ENCODE measurements around the gene ARHGEF4. TPM values are rescaled to one million over a fixed set of nuclear protein-coding genes. Genes with fewer than 3 reads are reported as not detected.

ARHGEF4 gene
- total and polyA plus RNA-seq, 2 donors from 2014 or later, result 0.90 to 0.94 TPM

DNA sequence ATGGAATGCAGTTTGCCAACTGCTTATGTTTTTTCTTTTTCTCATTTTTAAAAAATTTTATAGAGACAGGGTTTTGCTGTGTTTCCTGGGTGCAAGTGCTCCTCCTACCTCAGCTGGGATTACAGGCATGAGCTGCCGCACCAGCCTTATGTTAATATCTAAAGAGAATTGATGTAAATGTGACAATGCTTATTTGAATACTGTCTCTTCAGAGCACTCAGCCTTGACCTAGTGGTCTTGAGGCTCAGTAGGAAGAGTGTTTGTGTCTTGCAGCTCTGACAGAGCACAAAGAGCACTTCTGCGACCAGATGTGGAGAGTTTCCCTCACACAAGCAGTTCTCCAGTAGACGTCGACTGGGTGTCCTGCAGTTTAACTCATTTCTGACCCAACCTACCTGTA, 55.3 kb downstream of the ARHGEF4 start:
- H3K4me1 ChIP-seq (ENCODE audit: control insufficient read depth in 2 of 3, insufficient read depth in 2 of 3, low read depth in 1 of 3, low read length in 3 of 3), result no peaks in the 10 kb centered on the region
- no peaks in the 10 kb centered on the region for H3K36me3 ChIP-seq (ENCODE audit: control insufficient read depth in 2 of 3, insufficient read depth in 3 of 3, low read length in 3 of 3)
- no peak overlapping the region for H3K4me3 ChIP-seq (ENCODE audit: low read length in 3 of 3)
- intact Hi-C loops (cut with DNase I), result no loop called here
- no peak for FAIRE-seq
- no peak for TF ChIP-seq CTCF (IDR thresholded peaks at IDR 0.05; ENCODE audit: borderline replicate concordance, extremely low read depth, insufficient read depth)
- peaks cover 0 to 4% (median 3%) of the 10 kb centered on the region in 3 donors for H3K9me3 ChIP-seq (ENCODE audit: control insufficient read depth in 2 of 3, insufficient read depth in 1 of 3, low read length in 3 of 3)
- H3K27ac ChIP-seq (ENCODE audit: low read depth in 2 of 2, low read length in 2 of 2), result no peak overlapping the region
- DNase-seq, result no peak
- H3K27me3 ChIP-seq (ENCODE audit: control insufficient read depth, insufficient read depth, low read length), result no peaks in the 10 kb centered on the region
- no peak overlapping the region for H3K9ac ChIP-seq (ENCODE audit: low read length in 3 of 3)

DNA sequence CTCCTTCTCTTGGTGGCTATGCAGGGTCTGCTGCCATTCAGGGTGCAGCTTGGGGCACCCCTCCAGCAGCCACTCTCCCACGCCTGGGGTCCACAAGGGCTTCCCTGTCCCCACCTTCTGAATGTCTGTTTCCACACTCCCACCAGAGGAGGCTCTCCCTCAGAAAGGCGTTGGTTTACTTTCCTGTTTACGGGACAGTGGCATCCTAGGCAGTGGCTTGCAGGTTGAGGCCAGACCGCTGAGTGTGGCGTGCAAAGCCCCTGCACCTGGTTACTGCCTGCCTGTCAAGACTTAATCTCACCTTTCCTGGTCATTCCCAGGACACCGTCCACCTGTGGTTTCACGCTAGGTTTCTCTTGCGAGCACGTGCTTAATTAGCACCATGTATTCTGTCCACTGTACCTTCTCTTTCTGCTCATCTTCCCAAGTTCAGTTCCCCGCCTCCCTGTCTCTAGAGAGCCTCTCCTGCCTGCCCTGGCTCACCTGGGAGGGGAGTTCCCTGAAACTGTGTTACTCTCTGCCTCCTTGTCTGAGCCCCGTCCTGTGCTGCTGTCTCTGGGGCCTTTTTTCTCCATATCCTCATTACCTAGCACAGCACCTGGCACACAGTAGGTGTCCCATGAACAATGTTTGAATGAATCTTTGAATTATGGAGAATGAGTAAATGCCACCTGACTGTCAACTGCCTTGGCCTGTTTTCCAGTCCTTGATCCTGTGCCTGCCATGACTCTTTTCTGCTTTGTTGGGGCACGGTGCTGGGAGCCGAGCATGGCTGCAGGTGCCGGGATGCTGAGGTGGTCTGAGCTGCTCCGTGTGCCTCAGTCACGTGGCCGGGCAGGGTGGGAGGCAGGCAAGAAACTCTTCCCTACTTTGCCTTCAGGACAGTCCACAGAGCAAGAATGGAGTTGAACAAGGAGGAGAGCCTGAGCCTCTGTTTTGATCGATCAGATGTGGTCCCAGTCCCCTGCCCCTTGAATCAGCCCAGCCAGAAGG, 56.4 kb downstream of the ARHGEF4 start:
- Histone ChIP-seq H3K4me1 (ENCODE audit: control insufficient read depth in 2 of 3, insufficient read depth in 2 of 3, low read depth in 1 of 3, low read length in 3 of 3) (no peaks in the 10 kb centered on the region), H3K9ac (ENCODE audit: low read length in 3 of 3) (no peak overlapping the region), H3K9me3 (ENCODE audit: control insufficient read depth in 2 of 3, insufficient read depth in 1 of 3, low read length in 3 of 3) (peaks cover 0 to 4% (median 3%) of the 10 kb centered on the region in 3 donors), H3K36me3 (ENCODE audit: control insufficient read depth in 2 of 3, insufficient read depth in 3 of 3, low read length in 3 of 3) (no peaks in the 10 kb centered on the region), H3K27ac (ENCODE audit: low read depth in 2 of 2, low read length in 2 of 2) (no peak overlapping the region), H3K27me3 (ENCODE audit: control insufficient read depth, insufficient read depth, low read length) (no peaks in the 10 kb centered on the region), H3K4me3 (ENCODE audit: low read length in 3 of 3) (no peak overlapping the region)
- intact Hi-C loops (cut with DNase I), result no loop called here
- DNase-seq, result no peak
- FAIRE-seq, result no peak
- TF ChIP-seq CTCF (IDR thresholded peaks at IDR 0.05; ENCODE audit: borderline replicate concordance, extremely low read depth, insufficient read depth), result no peak

DNA sequence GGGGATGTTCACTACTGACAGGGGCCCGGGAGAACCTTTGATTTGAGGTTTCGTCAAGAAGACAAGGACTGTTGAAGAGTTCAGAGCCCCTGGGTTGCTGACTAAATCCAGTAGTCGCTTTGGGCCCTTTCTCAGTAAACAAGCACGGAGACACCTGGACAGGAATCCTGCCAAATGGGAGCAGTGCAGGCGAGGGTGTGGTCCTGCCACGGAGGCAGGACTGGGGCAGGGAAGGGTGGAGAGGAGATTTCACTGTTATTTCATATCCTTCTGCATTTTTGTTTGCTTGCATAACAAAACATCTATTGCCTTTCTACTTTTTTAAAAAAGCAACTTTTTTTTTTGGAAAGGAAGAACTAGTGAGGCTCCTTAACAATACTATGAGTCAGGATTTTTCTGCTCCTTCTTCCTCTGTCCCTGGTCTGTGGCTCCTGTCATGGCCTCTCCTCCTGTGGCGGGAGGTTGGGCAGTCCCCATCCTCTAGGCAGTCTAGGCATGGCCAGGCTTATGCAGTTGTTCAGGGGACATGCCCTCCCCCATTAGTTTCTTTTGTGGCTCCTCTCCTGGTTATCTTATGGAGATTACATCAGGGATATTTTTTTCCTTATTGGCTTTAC, 57.7 kb downstream of the ARHGEF4 start:
- no peak for FAIRE-seq
- Histone ChIP-seq H3K4me3 (ENCODE audit: low read length in 3 of 3) (no peak overlapping the region), H3K27ac (ENCODE audit: low read depth in 2 of 2, low read length in 2 of 2) (no peak overlapping the region)

More for the DNA sequence above, 57.7 kb downstream of the ARHGEF4 start:
- Histone ChIP-seq H3K27me3 (ENCODE audit: control insufficient read depth, insufficient read depth, low read length) (no peaks in the 10 kb centered on the region), H3K9me3 (ENCODE audit: control insufficient read depth in 2 of 3, insufficient read depth in 1 of 3, low read length in 3 of 3) (peaks cover 0 to 4% (median 3%) of the 10 kb centered on the region in 3 donors), H3K36me3 (ENCODE audit: control insufficient read depth in 2 of 3, insufficient read depth in 3 of 3, low read length in 3 of 3) (no peaks in the 10 kb centered on the region), H3K4me1 (ENCODE audit: control insufficient read depth in 2 of 3, insufficient read depth in 2 of 3, low read depth in 1 of 3, low read length in 3 of 3) (no peaks in the 10 kb centered on the region), H3K9ac (ENCODE audit: low read length in 3 of 3) (no peak overlapping the region)
- intact Hi-C loops (cut with DNase I), result no loop called here
- no peak for TF ChIP-seq CTCF (IDR thresholded peaks at IDR 0.05; ENCODE audit: borderline replicate concordance, extremely low read depth, insufficient read depth)
- no peak for DNase-seq

Measured in kidney (tissue), 14 donors.